HepG2 (cell line): ENCODE measurements around the gene BCAS3. TPM values are rescaled to one million over a fixed set of nuclear protein-coding genes. Genes with fewer than 3 reads are reported as not detected.
A peak's percentile ranks its signal among the peaks of the same experiment; 100 is the strongest.

Source experiments
- ATAC-seq: fragments of 200-7000 bp; cut with Tn5 transposase; 3 replicates; pipeline ENCODE4 v1.9.1; 2020; ENCODE audit warnings: mild to moderate bottlenecking, moderate library complexity
- BruUV-seq: library from RNA; stranded (reverse); fragments of 400-500 nt; replicated peaks from 2 replicates; lab custom pipeline; 2021; lab: Mats Ljungman, UMichigan
- CTCF ChIA-PET: fragments of 300-600 bp; formaldehyde crosslinking; extraction: SDS; loops from one replicate; lab custom pipeline; 2021; ENCODE audit warnings: low total read pairs, inconsistent platforms, low intra/inter-chr PET ratio; lab: Yijun Ruan, JAX
- POLR2A ChIA-PET: fragments of 350-600 bp; sonication (Branson Sonifier 250); formaldehyde crosslinking; loops from one replicate; lab custom pipeline; 2020; ENCODE audit warnings: antibody characterized with exemption, inconsistent platforms; lab: Yijun Ruan, JAX
- DNase-seq: peaks from one replicate; pipeline ENCODE4 v3.0.0-alpha.2; 2015; ENCODE audit warnings: low spot score
- FAIRE-seq: peaks from 3 replicates; lab custom pipeline; 2011; peaks lifted over from hg19 to GRCh38; lab: Jason Lieb, UNC
- H2AFZ ChIP-seq: one replicate; pipeline ENCODE4 v1.6.1; 2011; ENCODE audit warnings: low read length, inconsistent platforms
- H3K27ac ChIP-seq: fragments of 300-600 bp; 3 replicates; pipeline ENCODE4 v1.8.0; 2011; ENCODE audit warnings: mixed run types, mild to moderate bottlenecking, mixed read lengths, low read length, inconsistent platforms; ENCODE audit not compliant: insufficient read depth; ENCODE audit errors: extremely low read length
- H3K27me3 ChIP-seq, 2 experiments: fragments of 200-600 bp in 1 of 2; 2 replicates in 1 of 2; 3 replicates in 1 of 2; pipeline versions ENCODE4 v1.6.0 to v1.8.0; 2011; ENCODE audit warnings: low read length in 2 of 2, mild to moderate bottlenecking in 2 of 2, moderate library complexity in 2 of 2, inconsistent platforms in 1 of 2; ENCODE audit not compliant: insufficient read depth in 2 of 2, control insufficient read depth in 1 of 2
- H3K36me3 ChIP-seq, 2 experiments: fragments of 200-600 bp in 1 of 2; replicated peaks in 1 of 2; 2 replicates in 1 of 2; 3 replicates in 1 of 2; pipeline versions ENCODE4 v1.5.1 to v1.8.0; 2011; ENCODE audit warnings: low read length in 2 of 2, inconsistent platforms in 1 of 2; ENCODE audit not compliant: insufficient read depth in 2 of 2, control insufficient read depth in 1 of 2
- H3K4me1 ChIP-seq: 2 replicates; pipeline ENCODE4 v1.5.1; 2012; ENCODE audit warnings: low read length, inconsistent platforms; ENCODE audit not compliant: insufficient read depth
- H3K4me2 ChIP-seq: 2 replicates; pipeline ENCODE4 v1.6.0; 2011; ENCODE audit warnings: low read depth, low read length, inconsistent platforms
- H3K4me3 ChIP-seq, 3 experiments: fragments of 200-600 bp in 1 of 3; sonication (generic), shearing (Covaris generic) in 1 of 3; replicated peaks in 1 of 3; 2 replicates each; pipeline ENCODE4 v1.5.1; 2011 to 2016; ENCODE audit warnings: low read length in 3 of 3, inconsistent platforms in 2 of 3, low read depth in 2 of 3, mild to moderate bottlenecking in 2 of 3, control low read depth in 1 of 3, mixed read lengths in 1 of 3; ENCODE audit not compliant: insufficient read depth in 1 of 3
- H3K79me2 ChIP-seq: one replicate; pipeline ENCODE4 v1.6.1; 2011; ENCODE audit warnings: low read length, inconsistent platforms; ENCODE audit not compliant: insufficient read depth
- H3K9ac ChIP-seq: 2 replicates; pipeline ENCODE4 v1.6.0; 2011; ENCODE audit warnings: mild to moderate bottlenecking, low read depth, low read length, inconsistent platforms; ENCODE audit not compliant: insufficient read depth
- H3K9me3 ChIP-seq: 2 replicates; pipeline ENCODE4 v1.5.1; 2012; ENCODE audit warnings: mild to moderate bottlenecking, low read length
- H4K20me1 ChIP-seq: 2 replicates; pipeline ENCODE4 v1.6.0; 2011; ENCODE audit warnings: inconsistent platforms, mild to moderate bottlenecking, low read length, moderate library complexity; ENCODE audit not compliant: insufficient read depth
- ETV6 ChIP-seq: sonication (generic); formaldehyde crosslinking; conservative IDR thresholded peaks from 2 replicates; pipeline ENCODE4 v1.4.0; 2020; ENCODE audit warnings: missing genetic modification reagents
- GATA4 ChIP-seq: sonication (generic); IDR thresholded peaks from 2 replicates; pipeline ENCODE4 v1.6.1; 2016; ENCODE audit warnings: antibody characterized with exemption, low read depth, borderline replicate concordance
- HMGXB3 ChIP-seq: sonication (generic); formaldehyde crosslinking; IDR thresholded peaks from 2 replicates; pipeline ENCODE4 v1.4.0; 2020; ENCODE audit warnings: missing genetic modification reagents, borderline replicate concordance
- KAT8 ChIP-seq: IDR thresholded peaks from 2 replicates; pipeline ENCODE4 v1.6.1; 2016; ENCODE audit warnings: missing genetic modification reagents, missing compliant biosample characterization
- MAFG ChIP-seq: sonication (generic); formaldehyde crosslinking; IDR thresholded peaks from 2 replicates; pipeline ENCODE4 v1.5.1; 2020; ENCODE audit warnings: mild to moderate bottlenecking, missing genetic modification reagents
- RAD21 ChIP-seq: fragments of 450-650 bp; formaldehyde crosslinking; IDR thresholded peaks from 2 replicates; pipeline ENCODE4 v1.5.0; 2020; ENCODE audit warnings: mild to moderate bottlenecking
- RARG ChIP-seq: sonication (generic); formaldehyde crosslinking; IDR thresholded peaks from 2 replicates; pipeline ENCODE4 v1.4.0; 2020; ENCODE audit warnings: low read depth, mild to moderate bottlenecking, missing genetic modification reagents
- SMC3 ChIP-seq: IDR thresholded peaks from 2 replicates; pipeline ENCODE4 v1.6.1; 2011; ENCODE audit warnings: low read length, improper control_type of control experiment
- STAG1 ChIP-seq: sonication (generic); formaldehyde crosslinking; IDR thresholded peaks from 2 replicates; pipeline ENCODE4 v1.4.0; 2020; ENCODE audit warnings: missing genetic modification reagents
- THAP11 ChIP-seq: IDR thresholded peaks from 2 replicates; pipeline ENCODE4 v1.6.1; 2016; ENCODE audit warnings: missing biosample characterization, missing genetic modification reagents
- ZNF282 ChIP-seq: fragments of 450-650 bp; IDR thresholded peaks from 2 replicates; pipeline ENCODE4 v1.6.1; 2018; ENCODE audit not compliant: partially characterized antibody
- ZSCAN21 ChIP-seq: sonication (generic); formaldehyde crosslinking; IDR thresholded peaks from 2 replicates; pipeline ENCODE4 v1.8.0; 2022; ENCODE audit warnings: mild to moderate bottlenecking, missing genetic modification reagents, moderate library complexity, borderline replicate concordance
- WGBS: methylation state at CpG from one replicate; pipeline ENCODE4 v1.1.6; 2017; ENCODE audit warnings: low lambda C conversion rate; 5-methylcytosine and 5-hydroxymethylcytosine counted together
- in situ Hi-C: cut with HindIII; loops from 2 replicates; pipeline ENCODE4 v1.10.0; 2017; ENCODE audit warnings: low pct_unique_long_range_greater_than_20kb; ENCODE audit not compliant: extremely low pct_ligation_motif_present
- intact Hi-C: fragments of 100-400 bp; cut with micrococcal nuclease; formaldehyde crosslinking; loops from one replicate; pipeline ENCODE4 v1.10.0; 2022; ENCODE audit not compliant: unreplicated experiment
- polyA plus RNA-seq, 8 experiments: library from polyadenylated mRNA; depleted of rRNA in 3 of 8; stranded (reverse) in 7 of 8; unstranded in 1 of 8; fragments of >200 nt; fragmentation: Illumina TruSeq in 4 of 8; extraction: Trizol in 4 of 8; gene quantifications; 2 replicates each; pipeline versions ENCODE4 v1.2.1 to v1.2.3, GENCODE V29; 2011 to 2016; ENCODE audit warnings: low read depth in 4 of 8, missing spikeins in 1 of 8, mixed read lengths in 1 of 8; ENCODE audit not compliant: insufficient read depth in 1 of 8
- total RNA-seq, 5 experiments: library from RNA; depleted of rRNA; stranded (reverse); fragments of >200 nt; fragmentation: Illumina TruSeq; extraction: Trizol; gene quantifications; 2 replicates each; pipeline ENCODE4 v1.2.3, GENCODE V29; 2016; ENCODE audit warnings: low read depth in 1 of 5
- TF ChIP-seq, protein P1 (sequence below): sonication (generic); formaldehyde crosslinking; IDR thresholded peaks from 2 replicates; pipeline ENCODE4 v1.5.0; 2020; ENCODE audit warnings: mild to moderate bottlenecking, missing genetic modification reagents, moderate library complexity

Gene BCAS3
- total and polyA plus RNA-seq, 2 of the 13 experiments (the other 11 are each of a cell fraction or from before 2014, with no cell fraction given): 10.7 to 11.2 TPM

- H3K79me2 ChIP-seq: no peaks in the 10 kb centered on the region
- H3K9me3 ChIP-seq: no peaks in the 10 kb centered on the region
- H3K27ac ChIP-seq: no peak overlapping the region
- H4K20me1 ChIP-seq: no peaks in the 10 kb centered on the region
- H3K4me1 ChIP-seq: peaks cover 47% of the 10 kb centered on the region
- DNase-seq (peak; percentile 34), FAIRE-seq (no peak), ATAC-seq (no peak)
- ChIA-PET POLR2A (no interaction called here), CTCF (interaction anchor here (0.8 kb wide), 1 partner anchor 347 kb away, joined by 4 read pairs; no protein-coding TSS in a partner anchor)
- H3K4me2 ChIP-seq: no peak overlapping the region
- no peak overlapping the region for H2AFZ ChIP-seq
- H3K27me3 ChIP-seq: no peaks in the 10 kb centered on the region
- no peak overlapping the region for H3K9ac ChIP-seq
- 65% methylated on average over 3 of the region's 3 CpGs for WGBS
- intact Hi-C loops (loop anchor here (1.0 kb wide), 1 partner anchor 347 kb away; no protein-coding TSS in a partner anchor), in situ Hi-C loops (no loop called here)
- TF ChIP-seq STAG1 (CRISPR knock-in tag): peak; percentile 69
- TF ChIP-seq ETV6: no peak
- TF ChIP-seq RAD21 (CRISPR knock-in tag): peak; percentile 66; the same call in 1 of the 2 replicates
- TF ChIP-seq ZNF282: no peak
- TF ChIP-seq THAP11 (CRISPR knock-in tag): no peak
- no peak for TF ChIP-seq ZSCAN21 (CRISPR knock-in tag)
- 0 out of 2 replicates have a peak, but pooled peaks have one; percentile 23 for TF ChIP-seq KAT8 (CRISPR knock-in tag)
- TF ChIP-seq, protein P1, sequence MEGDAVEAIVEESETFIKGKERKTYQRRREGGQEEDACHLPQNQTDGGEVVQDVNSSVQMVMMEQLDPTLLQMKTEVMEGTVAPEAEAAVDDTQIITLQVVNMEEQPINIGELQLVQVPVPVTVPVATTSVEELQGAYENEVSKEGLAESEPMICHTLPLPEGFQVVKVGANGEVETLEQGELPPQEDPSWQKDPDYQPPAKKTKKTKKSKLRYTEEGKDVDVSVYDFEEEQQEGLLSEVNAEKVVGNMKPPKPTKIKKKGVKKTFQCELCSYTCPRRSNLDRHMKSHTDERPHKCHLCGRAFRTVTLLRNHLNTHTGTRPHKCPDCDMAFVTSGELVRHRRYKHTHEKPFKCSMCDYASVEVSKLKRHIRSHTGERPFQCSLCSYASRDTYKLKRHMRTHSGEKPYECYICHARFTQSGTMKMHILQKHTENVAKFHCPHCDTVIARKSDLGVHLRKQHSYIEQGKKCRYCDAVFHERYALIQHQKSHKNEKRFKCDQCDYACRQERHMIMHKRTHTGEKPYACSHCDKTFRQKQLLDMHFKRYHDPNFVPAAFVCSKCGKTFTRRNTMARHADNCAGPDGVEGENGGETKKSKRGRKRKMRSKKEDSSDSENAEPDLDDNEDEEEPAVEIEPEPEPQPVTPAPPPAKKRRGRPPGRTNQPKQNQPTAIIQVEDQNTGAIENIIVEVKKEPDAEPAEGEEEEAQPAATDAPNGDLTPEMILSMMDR (CRISPR knock-in tag): peak; percentile 51
- peak; percentile 75 for TF ChIP-seq SMC3
- TF ChIP-seq RARG (CRISPR knock-in tag): no peak
- no peak for TF ChIP-seq HMGXB3 (CRISPR knock-in tag)
- no peak for TF ChIP-seq GATA4
- TF ChIP-seq MAFG: no peak
- BruUV-seq: no TSS peak
- H3K4me3 ChIP-seq: no peak overlapping the region
- H3K36me3 ChIP-seq: no peaks in the 10 kb centered on the region
Measured at GRCh38 chr17:61349350-61349749, 671.7 kb downstream of the BCAS3 start.
